H1 (cell line): ENCODE measurements around the gene GDPGP1. TPM values are rescaled to one million over a fixed set of nuclear protein-coding genes. Genes with fewer than 3 reads are reported as not detected.

Source experiments
- CTCF ChIA-PET: fragments of 300-600 bp; sonication (Branson Sonifier 250); formaldehyde crosslinking; loops from one replicate; lab custom pipeline; 2021; ENCODE audit not compliant: partially characterized antibody; lab: Charles Lee
- POLR2A ChIA-PET: fragments of 300-600 bp; sonication (Branson Sonifier 250); formaldehyde crosslinking; loops from one replicate; lab custom pipeline; 2021; ENCODE audit warnings: inconsistent platforms; ENCODE audit not compliant: partially characterized antibody; lab: Charles Lee
- DNase-seq, 2 experiments: peaks; one replicate each; pipeline versions ENCODE4 v3.0.0 to v3.0.0-alpha.2; 2010 to 2022; ENCODE audit warnings: low spot score in 2 of 2, low read depth in 1 of 2, mixed read lengths in 1 of 2
- FAIRE-seq: peaks from 2 replicates; lab custom pipeline; 2011; peaks lifted over from hg19 to GRCh38; lab: Jason Lieb, UNC
- H2AFZ ChIP-seq: 2 replicates; pipeline ENCODE4 v1.8.1; 2012; ENCODE audit warnings: low read length, inconsistent platforms
- H2AK5ac ChIP-seq: 2 replicates; pipeline ENCODE4 v1.6.1; 2013; ENCODE audit warnings: low read depth, low read length
- H2BK120ac ChIP-seq: replicated peaks from 2 replicates; pipeline ENCODE3; 2013; ENCODE audit warnings: low read depth, low read length, inconsistent platforms
- H2BK12ac ChIP-seq: 2 replicates; pipeline ENCODE4 v1.6.1; 2013; ENCODE audit warnings: low read depth, low read length
- H2BK15ac ChIP-seq: 2 replicates; pipeline ENCODE4 v1.6.1; 2013; ENCODE audit warnings: low read length
- H2BK20ac ChIP-seq: 2 replicates; pipeline ENCODE4 v1.6.1; 2013; ENCODE audit warnings: low read length
- H2BK5ac ChIP-seq: 2 replicates; pipeline ENCODE4 v1.6.1; 2013; ENCODE audit warnings: low read depth, low read length
- H3K14ac ChIP-seq: 2 replicates; pipeline ENCODE4 v1.6.1; 2013; ENCODE audit warnings: inconsistent platforms; ENCODE audit not compliant: insufficient read length
- H3K18ac ChIP-seq: 2 replicates; pipeline ENCODE4 v1.6.1; 2013; ENCODE audit warnings: low read length; ENCODE audit errors: extremely low read depth
- H3K23ac ChIP-seq: 2 replicates; pipeline ENCODE4 v1.6.1; 2013; ENCODE audit warnings: inconsistent platforms; ENCODE audit not compliant: insufficient read length
- H3K23me2 ChIP-seq: 2 replicates; pipeline ENCODE4 v1.6.1; 2013; ENCODE audit warnings: low read depth, low read length
- H3K27ac ChIP-seq: 2 replicates; pipeline ENCODE4 v1.6.1; 2011; ENCODE audit warnings: low read depth, low read length, inconsistent platforms
- H3K27me3 ChIP-seq, 4 experiments: replicated peaks in 1 of 4; 1 replicate in 1 of 4; 2 replicates in 3 of 4; pipeline versions ENCODE4 v1.6.1 to v1.8.1; 2011 to 2013; ENCODE audit warnings: low read length in 3 of 4, mild to moderate bottlenecking in 3 of 4, inconsistent platforms in 2 of 4, mixed read lengths in 2 of 4, moderate library complexity in 1 of 4; ENCODE audit not compliant: control insufficient read depth in 3 of 4, insufficient read depth in 3 of 4; ENCODE audit errors: extremely low read depth in 1 of 4
- H3K36me3 ChIP-seq, 4 experiments: 2 replicates each; pipeline versions ENCODE4 v1.6.1 to v1.8.1; 2011 to 2013; ENCODE audit warnings: mild to moderate bottlenecking in 4 of 4, low read length in 3 of 4, moderate library complexity in 2 of 4, control low read depth in 1 of 4, inconsistent platforms in 1 of 4; ENCODE audit not compliant: insufficient read depth in 4 of 4, control insufficient read depth in 2 of 4
- H3K4ac ChIP-seq: replicated peaks from 2 replicates; pipeline ENCODE3; 2013; ENCODE audit warnings: low read length, low read depth, mixed read lengths, inconsistent platforms; ENCODE audit not compliant: insufficient read length
- H3K4me1 ChIP-seq, 4 experiments: replicated peaks in 1 of 4; 1 replicate in 1 of 4; 2 replicates in 3 of 4; pipeline versions ENCODE4 v1.6.1 to v1.8.1; 2011 to 2013; ENCODE audit warnings: low read length in 3 of 4, inconsistent platforms in 2 of 4, mixed read lengths in 1 of 4; ENCODE audit not compliant: insufficient read depth in 4 of 4, control insufficient read depth in 3 of 4
- H3K4me2 ChIP-seq, 2 experiments: 2 replicates each; pipeline versions ENCODE4 v1.6.1 to v1.8.1; 2011 to 2013; ENCODE audit warnings: low read depth in 2 of 2, low read length in 2 of 2, control low read depth in 1 of 2, inconsistent platforms in 1 of 2, mild to moderate bottlenecking in 1 of 2; ENCODE audit not compliant: insufficient read depth in 1 of 2
- H3K4me3 ChIP-seq, 4 experiments: fragments of 200-600, 300-600 bp in 1 of 4; sonication (generic), shearing (Covaris generic), sonication (Bioruptor Twin) in 1 of 4; 2 replicates each; pipeline versions ENCODE4 v1.5.1 to v1.8.1; 2011 to 2016; ENCODE audit warnings: low read length in 4 of 4, low read depth in 3 of 4, control low read depth in 2 of 4, inconsistent platforms in 2 of 4, mild to moderate bottlenecking in 2 of 4, mixed read lengths in 1 of 4, moderate library complexity in 1 of 4; ENCODE audit not compliant: insufficient read depth in 2 of 4; ENCODE audit errors: extremely low read depth in 1 of 4
- H3K56ac ChIP-seq: replicated peaks from 2 replicates; pipeline ENCODE3; 2013; ENCODE audit warnings: low read depth, mild to moderate bottlenecking, mixed read lengths, low read length, inconsistent platforms; ENCODE audit not compliant: insufficient read length
- H3K79me1 ChIP-seq: 2 replicates; pipeline ENCODE4 v1.6.1; 2013; ENCODE audit warnings: low read depth, low read length, control low read depth
- H3K79me2 ChIP-seq, 2 experiments: 2 replicates each; pipeline versions ENCODE4 v1.6.1 to v1.8.1; 2012 to 2013; ENCODE audit warnings: low read length in 2 of 2, mild to moderate bottlenecking in 2 of 2, inconsistent platforms in 1 of 2; ENCODE audit not compliant: insufficient read depth in 2 of 2, control insufficient read depth in 1 of 2
- H3K9ac ChIP-seq, 4 experiments: replicated peaks in 1 of 4; 1 replicate in 1 of 4; 2 replicates in 3 of 4; pipeline versions ENCODE4 v1.6.1 to v1.8.1; 2011 to 2013; ENCODE audit warnings: low read depth in 3 of 4, low read length in 3 of 4, control low read depth in 2 of 4, mild to moderate bottlenecking in 2 of 4, moderate library complexity in 2 of 4, inconsistent platforms in 1 of 4; ENCODE audit errors: extremely low read depth in 1 of 4
- H3K9me3 ChIP-seq, 2 experiments: 2 replicates each; pipeline versions ENCODE4 v1.6.1 to v1.8.1; 2012 to 2013; ENCODE audit warnings: mild to moderate bottlenecking in 2 of 2, moderate library complexity in 2 of 2, control low read depth in 1 of 2, inconsistent platforms in 1 of 2, low read depth in 1 of 2, low read length in 1 of 2, mixed read lengths in 1 of 2; ENCODE audit not compliant: insufficient read depth in 2 of 2
- H4K20me1 ChIP-seq, 2 experiments: replicated peaks in 1 of 2; 2 replicates each; pipeline versions ENCODE3 to v1.8.1; 2011 to 2013; ENCODE audit warnings: inconsistent platforms in 2 of 2, low read length in 2 of 2, mild to moderate bottlenecking in 1 of 2; ENCODE audit not compliant: insufficient read depth in 2 of 2, control insufficient read depth in 1 of 2
- H4K5ac ChIP-seq: 2 replicates; pipeline ENCODE4 v1.6.1; 2013; ENCODE audit warnings: low read length, low read depth, mixed read lengths, inconsistent platforms; ENCODE audit not compliant: insufficient read length
- H4K8ac ChIP-seq: 2 replicates; pipeline ENCODE4 v1.8.0; 2013; ENCODE audit warnings: mild to moderate bottlenecking, moderate library complexity, low read length, inconsistent platforms; ENCODE audit not compliant: insufficient read depth; ENCODE audit errors: extremely low read depth
- H4K91ac ChIP-seq: replicated peaks from 2 replicates; pipeline ENCODE3; 2013; ENCODE audit warnings: low read length, mixed read lengths, inconsistent platforms; ENCODE audit not compliant: insufficient read length
- CBX8 ChIP-seq: fragments of 300-800, 300-1000 bp; sonication (generic); IDR thresholded peaks from 2 replicates; pipeline ENCODE4 v1.7.1; 2016; ENCODE audit warnings: low read depth, low read length, borderline replicate concordance
- CEBPB ChIP-seq: IDR thresholded peaks from 2 replicates; pipeline ENCODE4 v1.6.1; 2012; ENCODE audit warnings: low read depth, low read length
- FOSL1 ChIP-seq: IDR thresholded peaks from 2 replicates; pipeline ENCODE4 v1.6.1; 2011; ENCODE audit warnings: mild to moderate bottlenecking, low read depth, low read length, moderate library complexity; ENCODE audit not compliant: insufficient read depth
- PHF8 ChIP-seq: fragments of 200-600 bp; sonication (generic); conservative IDR thresholded peaks from 2 replicates; pipeline ENCODE4 v1.7.1; 2012; ENCODE audit warnings: low read depth, mild to moderate bottlenecking, inconsistent platforms, low read length, moderate library complexity
- RAD21 ChIP-seq, 2 experiments: IDR thresholded peaks in 1 of 2; conservative IDR thresholded peaks in 1 of 2; 2 replicates each; pipeline ENCODE4 v1.6.1; 2011; ENCODE audit warnings: low read depth in 2 of 2, low read length in 2 of 2, improper control_type of control experiment in 1 of 2, inconsistent platforms in 1 of 2, mild to moderate bottlenecking in 1 of 2, moderate library complexity in 1 of 2
- SP1 ChIP-seq: IDR thresholded peaks from 2 replicates; pipeline ENCODE4 v1.6.1; 2011; ENCODE audit warnings: low read depth, low read length
- WGBS, 2 experiments: shearing (Covaris generic) in 1 of 2; methylation state at CpG; one replicate each; pipeline versions ENCODE4 v1.1.6 to v1.1.7; 2013 to 2015; ENCODE audit warnings: low lambda C conversion rate in 2 of 2, mixed read lengths in 2 of 2, inconsistent platforms in 1 of 2, low coverage in 1 of 2, missing lambda C conversion rate in 1 of 2; ENCODE audit not compliant: insufficient replicate concordance in 2 of 2, insufficient coverage in 1 of 2, insufficient read length in 1 of 2; ENCODE audit errors: extremely low coverage in 1 of 2, missing lambda C conversion rate in 1 of 2; 5-methylcytosine and 5-hydroxymethylcytosine counted together
- polyA plus RNA-seq, 7 experiments: library from polyadenylated mRNA; depleted of rRNA in 3 of 7; stranded (reverse) in 5 of 7; unstranded in 2 of 7; fragments of >200 nt in 5 of 7; fragments of 200-250 nt in 2 of 7; gene quantifications; 1 replicate in 5 of 7; 2 replicates in 1 of 7; 4 replicates in 1 of 7; pipeline versions ENCODE4 v1.2.1 to v1.2.3, GENCODE V29; 2011 to 2013; ENCODE audit warnings: missing spikeins in 2 of 7, mixed read lengths in 2 of 7
- total RNA-seq: library from RNA; stranded (reverse); fragmentation: NEBNext Ultra II Directional; extraction: Animal tissue kit (Norgen Biotek cat#: 25700); gene quantifications from 2 replicates; pipeline ENCODE4 v1.2.1, GENCODE V29; 2021
- TF ChIP-seq, protein P1 (sequence below), 3 experiments: IDR thresholded peaks; 1 replicate in 2 of 3; 2 replicates in 1 of 3; pipeline versions ENCODE4 v1.5.1 to v1.6.1; 2011; ENCODE audit warnings: low read length in 3 of 3, mild to moderate bottlenecking in 3 of 3, inconsistent platforms in 2 of 3, low read depth in 1 of 3, moderate library complexity in 1 of 3; ENCODE audit not compliant: insufficient read depth in 1 of 3; ENCODE audit errors: control extremely low read depth in 1 of 3

The GDPGP1 gene
- total and polyA plus RNA-seq, 2 of the 8 experiments (the other 6 are each of a cell fraction or from before 2014, with no cell fraction given), result 1.8 to 5.6 TPM

DNA sequence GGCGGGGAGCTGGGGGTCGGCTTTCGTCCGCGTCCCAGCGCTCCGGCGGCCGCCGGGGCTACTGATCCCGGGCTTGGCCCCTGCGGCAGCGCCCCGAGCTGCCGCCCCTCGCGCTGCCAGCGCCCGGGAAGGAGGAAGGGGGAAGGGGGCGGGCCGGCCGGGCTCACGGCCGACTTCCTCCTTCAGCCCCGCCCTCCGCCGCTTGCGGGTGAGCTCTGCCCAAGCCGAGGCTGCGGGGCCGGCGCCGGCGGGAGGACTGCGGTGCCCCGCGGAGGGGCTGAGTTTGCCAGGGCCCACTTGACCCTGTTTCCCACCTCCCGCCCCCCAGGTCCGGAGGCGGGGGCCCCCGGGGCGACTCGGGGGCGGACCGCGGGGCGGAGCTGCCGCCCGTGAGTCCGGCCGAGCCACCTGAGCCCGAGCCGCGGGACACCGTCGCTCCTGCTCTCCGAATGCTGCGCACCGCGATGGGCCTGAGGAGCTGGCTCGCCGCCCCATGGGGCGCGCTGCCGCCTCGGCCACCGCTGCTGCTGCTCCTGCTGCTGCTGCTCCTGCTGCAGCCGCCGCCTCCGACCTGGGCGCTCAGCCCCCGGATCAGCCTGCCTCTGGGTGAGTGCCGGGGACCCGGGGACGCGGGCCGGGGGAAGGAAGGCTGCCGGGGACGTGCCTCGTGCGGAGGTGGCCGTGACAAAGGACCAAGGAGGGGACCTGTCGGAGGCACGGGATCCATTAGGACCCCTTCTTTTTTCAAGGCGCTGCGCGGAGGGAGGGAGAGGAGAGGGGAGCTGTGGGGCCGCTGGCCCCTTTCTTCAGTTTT is 32.7 kb upstream of the GDPGP1 start, which contains the start of gene SEMA4B:
Gene SEMA4B, plus strand, starts transcription at position 201 of the 814 bp plus-strand sequence. Its CDS starts 249 bp downstream, at position 450.
- Histone ChIP-seq H4K8ac (peak within 1 kb of the TSS; percentile 93), H2BK5ac (peak within 1 kb of the TSS; percentile 91; the same call in 1 of the 2 replicates), H3K9me3 (no peaks in the 10 kb centered on the region), H3K4me1 (peaks cover 0 to 21% (median 7%) of the 10 kb centered on the region in 4 experiments; a peak in 5 of 7 replicates), H4K91ac (peak within 1 kb of the TSS; percentile 92), H2AFZ (peak within 1 kb of the TSS; percentile 65; the same call in 1 of the 2 replicates), H3K4me2 (peak within 1 kb of the TSS; percentile 85 to 86), H2BK12ac (peak within 1 kb of the TSS; percentile 80; the same call in 1 of the 2 replicates), H3K9ac (peak within 1 kb of the TSS; percentile 55 to 85 (median 62)), H3K23ac (peak within 1 kb of the TSS; percentile 71), H2BK120ac (peak within 1 kb of the TSS; percentile 82), H3K27me3 (no peaks in the 10 kb centered on the region), H2BK15ac (peak within 1 kb of the TSS; percentile 72; the same call in 1 of the 2 replicates), H3K18ac (peak within 1 kb of the TSS; percentile 95), H3K36me3 (peaks cover 0 to 2% (median 0%) of the 10 kb centered on the region in 4 experiments; a peak in 4 of 8 replicates), H3K79me2 (peaks cover 9 to 41% of the 10 kb centered on the region in 2 experiments), H4K20me1 (peaks cover 6 to 27% of the 10 kb centered on the region in 2 experiments), H3K14ac (no peak within 1 kb of the TSS), H4K5ac (peak within 1 kb of the TSS; percentile 83), H3K4me3 (peak within 1 kb of the TSS; percentile 55 to 95 (median 81)), H3K4ac (peak within 1 kb of the TSS; percentile 57), H3K56ac (peak within 1 kb of the TSS; percentile 87), H3K27ac (peak within 1 kb of the TSS; percentile 64; the same call in 1 of the 2 replicates), H3K79me1 (peaks cover 15% of the 10 kb centered on the region), H2BK20ac (peak within 1 kb of the TSS; percentile 80; the same call in 1 of the 2 replicates), H2AK5ac (no peak within 1 kb of the TSS), H3K23me2 (peaks cover 16% of the 10 kb centered on the region)
- ChIA-PET CTCF (interaction anchor here (0.6 to 12.6 kb wide), 15 partner anchors 10 to 1395 kb away, joined by 3 to 182 read pairs (median 3); partner anchors contain the start of genes CIB1, GDPGP1 and IDH2), POLR2A (interaction anchor here (0.7 to 3.3 kb wide), 19 partner anchors 9 to 307 kb away, joined by 3 to 25 read pairs (median 4); partner anchors contain the start of genes AP3S2, CIB1, GDPGP1 and IDH2)
- DNase-seq (peak in 1 of 2 experiments; percentile 90), FAIRE-seq (no peak)
- 3% methylated on average over 17 of the region's 88 CpGs; no CpG with 5 or more reads in 1 of the 2 experiments for WGBS, 2 experiments
- TF ChIP-seq PHF8 (peak; percentile 70), FOSL1 (no peak), CBX8 (no peak), CEBPB (no peak), SP1 (no peak), RAD21 (IDR thresholded peaks at IDR 0.05 in 1 of 2, conservative IDR thresholded peaks at IDR 0.05 in 1 of 2; ENCODE audit: low read depth in 2 of 2, low read length in 2 of 2) (peak in 1 of 2 experiments; percentile 0; a peak in 1 of 4 replicates)
- TF ChIP-seq, protein P1, sequence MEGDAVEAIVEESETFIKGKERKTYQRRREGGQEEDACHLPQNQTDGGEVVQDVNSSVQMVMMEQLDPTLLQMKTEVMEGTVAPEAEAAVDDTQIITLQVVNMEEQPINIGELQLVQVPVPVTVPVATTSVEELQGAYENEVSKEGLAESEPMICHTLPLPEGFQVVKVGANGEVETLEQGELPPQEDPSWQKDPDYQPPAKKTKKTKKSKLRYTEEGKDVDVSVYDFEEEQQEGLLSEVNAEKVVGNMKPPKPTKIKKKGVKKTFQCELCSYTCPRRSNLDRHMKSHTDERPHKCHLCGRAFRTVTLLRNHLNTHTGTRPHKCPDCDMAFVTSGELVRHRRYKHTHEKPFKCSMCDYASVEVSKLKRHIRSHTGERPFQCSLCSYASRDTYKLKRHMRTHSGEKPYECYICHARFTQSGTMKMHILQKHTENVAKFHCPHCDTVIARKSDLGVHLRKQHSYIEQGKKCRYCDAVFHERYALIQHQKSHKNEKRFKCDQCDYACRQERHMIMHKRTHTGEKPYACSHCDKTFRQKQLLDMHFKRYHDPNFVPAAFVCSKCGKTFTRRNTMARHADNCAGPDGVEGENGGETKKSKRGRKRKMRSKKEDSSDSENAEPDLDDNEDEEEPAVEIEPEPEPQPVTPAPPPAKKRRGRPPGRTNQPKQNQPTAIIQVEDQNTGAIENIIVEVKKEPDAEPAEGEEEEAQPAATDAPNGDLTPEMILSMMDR (IDR thresholded peaks at IDR 0.05; ENCODE audit: control extremely low read depth in 1 of 3, insufficient read depth in 1 of 3, low read depth in 1 of 3, low read length in 3 of 3), result no peak
